ENCODE measurements around the gene AKT3. TPM values are rescaled to one million over a fixed set of nuclear protein-coding genes. Genes with fewer than 3 reads are reported as not detected.

AKT3 gene
- total RNA-seq, 1 experiment from 2014 or later, result 18.7 TPM

DNA sequence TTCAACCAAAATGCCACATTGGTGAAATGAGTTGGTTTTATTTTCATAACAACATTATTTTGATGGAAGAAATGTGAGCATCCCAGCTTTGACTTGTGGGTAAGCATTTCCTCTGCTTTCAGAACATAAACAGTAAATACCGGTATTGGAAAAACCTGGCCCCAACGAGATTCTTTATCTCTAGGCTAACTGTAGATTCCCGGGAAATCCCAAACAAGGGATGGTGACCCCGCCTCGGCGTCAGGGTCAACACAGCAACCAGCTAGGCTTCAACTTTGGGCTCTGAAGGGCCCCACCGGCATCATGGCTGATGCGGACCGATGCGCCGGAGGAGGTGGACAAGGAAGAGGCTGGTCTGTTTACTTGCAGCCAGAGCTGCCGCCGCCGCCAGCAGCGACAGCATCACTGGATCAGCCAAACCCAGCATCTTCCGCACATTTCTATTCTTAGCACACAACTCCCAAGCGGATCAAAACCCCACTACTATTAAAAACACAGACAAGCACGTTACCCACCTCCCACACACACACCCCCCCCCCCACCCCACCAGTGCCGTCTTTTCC, 1.1 kb downstream of the AKT3 start:
- peak; percentile 62 for DNase-seq
- H3F3A ChIP-seq (ENCODE audit: low read length, unreplicated experiment), result no peaks in the 10 kb centered on the region
- peaks cover 29% of the 10 kb centered on the region for H3K4me1 ChIP-seq (ENCODE audit: insufficient read depth, low read length)
- H3K36me3 ChIP-seq (ENCODE audit: low read depth, low read length), result no peaks in the 10 kb centered on the region
- peaks cover 52% of the 10 kb centered on the region for H3K79me2 ChIP-seq (ENCODE audit: low read length)
- POLR2A ChIA-PET (ENCODE audit: unreplicated experiment), result interaction anchor here (0.6 to 1.1 kb wide), 2 partner anchors 75 to 158 kb away, joined by 3 read pairs; no protein-coding TSS in a partner anchor
- H3K9ac ChIP-seq (ENCODE audit: low read length), result peak overlapping the region; percentile 46
- no peaks in the 10 kb centered on the region for H3K27me3 ChIP-seq (ENCODE audit: low read length)
- TF ChIP-seq EZH2phosphoT487 (IDR thresholded peaks at IDR 0.05; ENCODE audit: borderline replicate concordance, low read length) (no peak), EZH2 (IDR thresholded peaks at IDR 0.05; ENCODE audit: low read length, unreplicated experiment) (no peak)
- TF ChIP-seq, protein P1, sequence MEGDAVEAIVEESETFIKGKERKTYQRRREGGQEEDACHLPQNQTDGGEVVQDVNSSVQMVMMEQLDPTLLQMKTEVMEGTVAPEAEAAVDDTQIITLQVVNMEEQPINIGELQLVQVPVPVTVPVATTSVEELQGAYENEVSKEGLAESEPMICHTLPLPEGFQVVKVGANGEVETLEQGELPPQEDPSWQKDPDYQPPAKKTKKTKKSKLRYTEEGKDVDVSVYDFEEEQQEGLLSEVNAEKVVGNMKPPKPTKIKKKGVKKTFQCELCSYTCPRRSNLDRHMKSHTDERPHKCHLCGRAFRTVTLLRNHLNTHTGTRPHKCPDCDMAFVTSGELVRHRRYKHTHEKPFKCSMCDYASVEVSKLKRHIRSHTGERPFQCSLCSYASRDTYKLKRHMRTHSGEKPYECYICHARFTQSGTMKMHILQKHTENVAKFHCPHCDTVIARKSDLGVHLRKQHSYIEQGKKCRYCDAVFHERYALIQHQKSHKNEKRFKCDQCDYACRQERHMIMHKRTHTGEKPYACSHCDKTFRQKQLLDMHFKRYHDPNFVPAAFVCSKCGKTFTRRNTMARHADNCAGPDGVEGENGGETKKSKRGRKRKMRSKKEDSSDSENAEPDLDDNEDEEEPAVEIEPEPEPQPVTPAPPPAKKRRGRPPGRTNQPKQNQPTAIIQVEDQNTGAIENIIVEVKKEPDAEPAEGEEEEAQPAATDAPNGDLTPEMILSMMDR (conservative IDR thresholded peaks at IDR 0.05; ENCODE audit: low read depth, low read length), result no peak
- intact Hi-C loops (cut with micrococcal nuclease), result loop anchor here (1.0 to 10.0 kb wide), 5 partner anchors 138 to 504 kb away; no protein-coding TSS in a partner anchor
- peak overlapping the region; percentile 89 for H3K4me2 ChIP-seq (ENCODE audit: low read length)
- H3K9me3 ChIP-seq (ENCODE audit: low read length), result no peaks in the 10 kb centered on the region
- H3K27ac ChIP-seq (ENCODE audit: low read length), result peak overlapping the region; percentile 2
- ATAC-seq, result peak; percentile 42
- CTCF ChIA-PET, result no interaction called here
- no peaks in the 10 kb centered on the region; the same call in 1 of the 2 replicates for H4K20me1 ChIP-seq (ENCODE audit: low read length)
- BruUV-seq (replicated peaks), result TSS peak; percentile 66
- peak overlapping the region; percentile 74 for H3K4me3 ChIP-seq (ENCODE audit: low read length)
- H3K9me2 ChIP-seq (replicated peaks; ENCODE audit: low read length), result no peaks in the 10 kb centered on the region
- peak overlapping the region; percentile 78 for H2AFZ ChIP-seq (ENCODE audit: low read length)

DNA sequence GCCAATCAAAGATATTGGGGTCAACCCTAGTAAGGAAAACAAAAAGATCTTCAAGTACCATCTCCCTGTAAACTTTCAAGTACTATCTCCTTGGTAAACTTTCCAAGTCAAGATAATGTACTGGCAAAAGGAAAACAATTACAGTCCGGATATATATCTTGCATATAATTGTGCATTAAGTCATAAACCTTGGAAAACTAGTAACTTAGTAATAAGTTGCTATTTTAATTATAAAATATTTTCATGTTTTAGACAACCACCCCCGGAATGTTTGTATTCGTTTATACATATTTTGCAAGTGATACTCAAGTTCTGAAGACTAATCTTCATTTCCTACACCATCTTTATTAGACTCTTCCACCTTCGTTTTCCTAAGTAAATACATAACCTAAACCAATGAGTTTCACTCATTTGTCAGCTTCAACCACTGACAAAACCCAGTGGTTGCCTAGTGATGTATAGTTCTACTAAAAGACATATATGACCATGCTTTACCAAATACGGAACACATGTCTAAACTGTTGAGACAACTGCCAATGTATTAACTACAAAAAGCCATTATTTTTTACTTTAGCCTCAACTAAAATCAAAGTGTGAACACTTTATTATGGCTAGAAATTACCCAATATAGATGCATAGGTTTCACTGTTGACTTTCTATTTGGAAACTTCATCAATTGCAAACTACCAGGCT, 1.7 kb downstream of the AKT3 start:
- Histone ChIP-seq H3K9me2 (replicated peaks; ENCODE audit: low read length) (no peaks in the 10 kb centered on the region), H3K4me1 (ENCODE audit: insufficient read depth, low read length) (peaks cover 31% of the 10 kb centered on the region), H3F3A (ENCODE audit: low read length, unreplicated experiment) (no peaks in the 10 kb centered on the region), H3K4me2 (ENCODE audit: low read length) (peak overlapping the region; percentile 89), H3K27ac (ENCODE audit: low read length) (no peak overlapping the region), H3K27me3 (ENCODE audit: low read length) (no peaks in the 10 kb centered on the region), H3K79me2 (ENCODE audit: low read length) (peaks cover 52% of the 10 kb centered on the region), H3K9me3 (ENCODE audit: low read length) (no peaks in the 10 kb centered on the region), H3K4me3 (ENCODE audit: low read length) (peak overlapping the region; percentile 74), H4K20me1 (ENCODE audit: low read length) (no peaks in the 10 kb centered on the region; the same call in 1 of the 2 replicates), H2AFZ (ENCODE audit: low read length) (peak overlapping the region; percentile 78), H3K9ac (ENCODE audit: low read length) (peak overlapping the region; percentile 46; the same call in 1 of the 2 replicates), H3K36me3 (ENCODE audit: low read depth, low read length) (no peaks in the 10 kb centered on the region)
- ChIA-PET CTCF (no interaction called here), POLR2A (ENCODE audit: unreplicated experiment) (interaction anchor here (0.6 to 1.1 kb wide), 2 partner anchors 76 to 157 kb away, joined by 3 read pairs; no protein-coding TSS in a partner anchor)
- TF ChIP-seq, protein P1 (conservative IDR thresholded peaks at IDR 0.05; ENCODE audit: low read depth, low read length), result no peak
- TF ChIP-seq EZH2 (IDR thresholded peaks at IDR 0.05; ENCODE audit: low read length, unreplicated experiment) (no peak), EZH2phosphoT487 (IDR thresholded peaks at IDR 0.05; ENCODE audit: borderline replicate concordance, low read length) (no peak)
- intact Hi-C loops (cut with micrococcal nuclease), result loop anchor here (2.0 to 10.0 kb wide), 3 partner anchors 138 to 504 kb away; no protein-coding TSS in a partner anchor
- no TSS peak for BruUV-seq (replicated peaks)
- DNase-seq (peak; percentile 4), ATAC-seq (no peak)
